Left ventricle myocardium inferior (tissue), 1 donor: Measurements from ENCODE around the gene PLA2G5. TPM values are rescaled to one million over a fixed set of nuclear protein-coding genes. Genes with fewer than 3 reads are reported as not detected.

Source experiments
- DNase-seq: peaks from one replicate; pipeline ENCODE4 v3.0.0-alpha.2; 2020
- H3K27ac ChIP-seq: fragments of 200-600 bp; replicated peaks from 2 replicates; pipeline ENCODE4 v1.8.0; 2021
- H3K27me3 ChIP-seq: fragments of 200-600 bp; 2 replicates; pipeline ENCODE4 v1.8.0; 2021; ENCODE audit warnings: low read depth
- H3K36me3 ChIP-seq: fragments of 200-600 bp; 2 replicates; pipeline ENCODE4 v1.8.0; 2021
- H3K4me1 ChIP-seq: fragments of 200-600 bp; 2 replicates; pipeline ENCODE4 v1.8.0; 2021
- H3K4me3 ChIP-seq: fragments of 200-600 bp; 2 replicates; pipeline ENCODE4 v1.8.0; 2021; ENCODE audit warnings: mild to moderate bottlenecking, moderate library complexity
- H3K9me3 ChIP-seq: fragments of 200-600 bp; replicated peaks from 2 replicates; pipeline ENCODE4 v1.8.0; 2021
- CTCF ChIP-seq: fragments of 200-600 bp; IDR thresholded peaks from 2 replicates; pipeline ENCODE4 v1.8.0; 2021; ENCODE audit warnings: antibody characterized with exemption, mild to moderate bottlenecking, borderline replicate concordance
- intact Hi-C: fragments of 100-400 bp; cut with micrococcal nuclease; formaldehyde crosslinking; loops from one replicate; pipeline ENCODE4 v1.11.0; 2022
- total RNA-seq: library from RNA; stranded (reverse); fragmentation: NEBNext Ultra II Directional; extraction: Animal tissue kit (Norgen Biotek cat#: 25700); gene quantifications from one replicate; pipeline ENCODE4 v1.2.1, GENCODE V29; 2021
- donor health status: DM: no; HTN: yes; CAD: no; lungs with severe emphysema.

The PLA2G5 gene
- total RNA-seq, 1 donor from 2014 or later = 51.4 TPM

DNA sequence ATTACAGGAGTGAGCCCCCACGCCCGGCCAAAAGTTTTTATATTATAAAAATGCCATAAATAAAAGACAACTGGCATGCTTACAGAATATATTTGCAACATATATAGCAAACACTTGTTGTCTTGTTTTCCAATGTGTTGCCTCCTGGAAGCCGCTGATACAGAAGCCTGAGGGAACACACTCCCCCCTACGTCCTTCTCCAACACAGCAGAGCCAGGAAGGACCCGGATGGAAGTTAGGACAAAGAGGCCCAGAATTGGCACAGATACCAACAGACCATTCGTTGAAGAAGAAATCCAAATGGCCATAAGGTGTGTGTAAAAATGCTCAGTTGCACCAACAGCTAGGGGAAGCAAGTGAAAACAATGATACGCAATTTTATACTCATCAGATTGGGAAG, 1.3 kb upstream of the PLA2G5 start:
- Histone ChIP-seq H3K36me3 (no peaks in the 10 kb centered on the region), H3K4me1 (peaks cover 54% of the 10 kb centered on the region), H3K27me3 (no peaks in the 10 kb centered on the region), H3K4me3 (no peak overlapping the region), H3K27ac (peak overlapping the region; percentile 85), H3K9me3 (no peaks in the 10 kb centered on the region)
- intact Hi-C loops = no loop called here
- no peak for TF ChIP-seq CTCF
- no peak for DNase-seq

- DNase-seq = no peak
- intact Hi-C loops = no loop called here
- H3K4me1 ChIP-seq = peaks cover 68% of the 10 kb centered on the region
- no peaks in the 10 kb centered on the region for H3K36me3 ChIP-seq
- peak overlapping the region; percentile 66 for H3K4me3 ChIP-seq
- H3K27me3 ChIP-seq = no peaks in the 10 kb centered on the region
- no peaks in the 10 kb centered on the region for H3K9me3 ChIP-seq
- H3K27ac ChIP-seq = peak overlapping the region; percentile 85
- TF ChIP-seq CTCF = no peak
These were observed 363 bp downstream of the PLA2G5 start for GRCh38 chr1:20070357-20070756.

DNA sequence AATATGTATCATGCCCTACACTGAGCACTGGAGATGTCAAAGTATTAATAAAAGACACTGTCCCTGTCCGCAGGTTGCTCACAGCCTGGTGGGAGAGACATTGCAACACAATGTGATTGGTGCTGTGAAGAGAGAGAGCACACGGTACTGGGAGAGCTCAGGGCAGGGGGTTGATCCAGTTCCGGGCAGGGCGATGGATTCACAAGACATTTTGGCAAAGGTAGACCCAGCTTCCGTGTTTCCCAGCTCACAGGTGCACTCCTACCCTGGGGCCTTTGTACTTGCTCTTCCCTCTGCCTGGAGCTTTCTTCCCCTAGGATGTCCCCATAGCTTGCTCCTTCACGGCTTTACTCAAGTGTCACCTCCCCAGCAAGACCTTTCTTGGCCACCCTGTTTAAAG, 1.4 kb downstream of the PLA2G5 start:
- Histone ChIP-seq H3K36me3 (peaks cover 5% of the 10 kb centered on the region), H3K4me3 (peak overlapping the region; percentile 66), H3K27ac (peak overlapping the region; percentile 85), H3K27me3 (no peaks in the 10 kb centered on the region), H3K4me1 (peaks cover 76% of the 10 kb centered on the region), H3K9me3 (no peaks in the 10 kb centered on the region)
- DNase-seq = no peak
- intact Hi-C loops = no loop called here
- TF ChIP-seq CTCF = no peak

DNA sequence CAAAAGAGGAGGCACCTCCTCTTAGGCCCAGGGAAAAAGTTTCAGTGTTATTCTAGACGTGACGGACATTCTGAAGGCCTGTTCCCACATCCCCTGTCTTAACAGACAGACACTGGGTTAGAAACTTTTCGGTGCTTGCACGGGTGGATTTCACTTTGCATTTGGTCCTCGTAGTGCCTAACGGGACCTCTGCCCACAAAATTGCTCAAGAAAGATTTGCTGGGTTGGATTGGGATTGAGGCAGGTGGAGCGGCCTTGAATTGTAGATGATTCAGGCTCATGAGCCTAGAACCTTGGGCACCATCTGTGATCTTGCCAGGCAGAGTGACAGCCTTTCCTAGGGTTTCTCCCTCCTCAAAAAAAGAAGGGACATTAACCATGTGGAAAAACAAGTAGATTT, 2.8 kb downstream of the PLA2G5 start:
- Histone ChIP-seq H3K27ac (peak overlapping the region; percentile 85), H3K4me1 (peaks cover 90% of the 10 kb centered on the region), H3K9me3 (no peaks in the 10 kb centered on the region), H3K4me3 (peak overlapping the region; percentile 66), H3K36me3 (peaks cover 18% of the 10 kb centered on the region), H3K27me3 (no peaks in the 10 kb centered on the region)
- intact Hi-C loops = no loop called here
- no peak for DNase-seq
- no peak for TF ChIP-seq CTCF

- peaks cover 19% of the 10 kb centered on the region for H3K36me3 ChIP-seq
- DNase-seq = no peak
- TF ChIP-seq CTCF = no peak
- intact Hi-C loops = no loop called here
- no peaks in the 10 kb centered on the region for H3K9me3 ChIP-seq
- H3K4me1 ChIP-seq = peaks cover 92% of the 10 kb centered on the region
- peak overlapping the region; percentile 85 for H3K27ac ChIP-seq
- H3K27me3 ChIP-seq = no peaks in the 10 kb centered on the region
- no peak overlapping the region for H3K4me3 ChIP-seq
These were observed 3.3 kb downstream of the PLA2G5 start for GRCh38 chr1:20073256-20073655.
